Testis (tissue), 2 donors: Measurements from ENCODE around the gene ARPP21.

Experiments used
- POLR2A ChIP-seq: fragments of 450-650 bp; IDR thresholded peaks from one replicate; pipeline ENCODE4 v1.6.1; 2017; ENCODE audit warnings: antibody characterized with exemption, mild to moderate bottlenecking, moderate library complexity
- TF ChIP-seq, protein P1 (sequence below), 3 experiments: fragments of 450-650 bp in 2 of 3; fragments of 200-600 bp in 1 of 3; sonication (generic) in 1 of 3; IDR thresholded peaks; one replicate each; pipeline ENCODE4 v1.5.1; 2016 to 2019; ENCODE audit warnings: antibody characterized with exemption in 3 of 3, mild to moderate bottlenecking in 2 of 3, moderate library complexity in 1 of 3

DNA sequence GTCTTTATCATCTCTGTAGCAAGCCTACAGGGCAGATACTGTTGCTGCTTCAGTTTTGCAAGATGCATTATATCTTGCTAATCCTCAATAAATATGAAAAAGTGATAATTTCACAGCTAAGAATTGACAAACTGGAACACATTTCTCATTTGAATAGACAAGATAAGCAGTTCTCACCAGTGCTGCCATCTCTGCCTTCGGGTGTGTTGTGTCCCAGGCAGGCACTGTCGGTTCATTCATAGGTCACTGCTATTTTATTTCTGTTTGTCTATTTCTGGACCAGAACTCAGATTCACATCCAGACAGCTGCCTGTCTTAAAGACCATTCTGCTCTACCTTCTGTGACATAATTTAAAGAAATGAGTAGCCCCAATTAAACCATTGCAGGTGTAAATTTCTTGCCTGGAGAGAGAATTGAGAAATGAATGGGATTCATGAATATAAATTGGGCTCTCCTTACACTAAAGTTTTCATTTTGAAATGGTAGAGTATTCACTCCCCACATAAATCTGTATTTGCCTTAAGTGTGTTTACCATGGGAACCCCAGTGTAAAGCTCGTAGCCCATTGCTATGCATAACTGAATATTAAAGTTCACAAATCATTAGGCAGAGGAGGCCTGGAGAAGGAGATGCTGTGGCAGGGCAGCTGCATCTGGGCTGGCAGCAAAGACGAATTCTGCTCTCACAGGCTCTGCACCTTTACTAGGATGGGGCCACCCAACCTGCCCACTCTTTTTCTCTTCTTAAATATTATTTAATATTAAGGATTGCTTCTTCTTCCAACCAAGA is 149.9 kb downstream of the ARPP21 start:
- TF ChIP-seq POLR2A = no peak
- TF ChIP-seq, protein P1, sequence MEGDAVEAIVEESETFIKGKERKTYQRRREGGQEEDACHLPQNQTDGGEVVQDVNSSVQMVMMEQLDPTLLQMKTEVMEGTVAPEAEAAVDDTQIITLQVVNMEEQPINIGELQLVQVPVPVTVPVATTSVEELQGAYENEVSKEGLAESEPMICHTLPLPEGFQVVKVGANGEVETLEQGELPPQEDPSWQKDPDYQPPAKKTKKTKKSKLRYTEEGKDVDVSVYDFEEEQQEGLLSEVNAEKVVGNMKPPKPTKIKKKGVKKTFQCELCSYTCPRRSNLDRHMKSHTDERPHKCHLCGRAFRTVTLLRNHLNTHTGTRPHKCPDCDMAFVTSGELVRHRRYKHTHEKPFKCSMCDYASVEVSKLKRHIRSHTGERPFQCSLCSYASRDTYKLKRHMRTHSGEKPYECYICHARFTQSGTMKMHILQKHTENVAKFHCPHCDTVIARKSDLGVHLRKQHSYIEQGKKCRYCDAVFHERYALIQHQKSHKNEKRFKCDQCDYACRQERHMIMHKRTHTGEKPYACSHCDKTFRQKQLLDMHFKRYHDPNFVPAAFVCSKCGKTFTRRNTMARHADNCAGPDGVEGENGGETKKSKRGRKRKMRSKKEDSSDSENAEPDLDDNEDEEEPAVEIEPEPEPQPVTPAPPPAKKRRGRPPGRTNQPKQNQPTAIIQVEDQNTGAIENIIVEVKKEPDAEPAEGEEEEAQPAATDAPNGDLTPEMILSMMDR (IDR thresholded peaks at IDR 0.05) = no peak
